H4 (cell line): ENCODE data around the gene ARHGEF1. TPM values are rescaled to one million over a fixed set of nuclear protein-coding genes. Genes with fewer than 3 reads are reported as not detected.

Experiments
- DNase-seq: peaks from one replicate; pipeline ENCODE4 v3.0.0-alpha.2; 2015; ENCODE audit warnings: low spot score
- total RNA-seq: library from RNA; depleted of rRNA; stranded (reverse); fragments of >200 nt; shearing (Covaris generic); gene quantifications from 2 replicates; pipeline ENCODE4 v1.2.3, GENCODE V29; 2014

Gene ARHGEF1
- total RNA-seq, 1 experiment from 2014 or later, result 15.9 TPM

DNA sequence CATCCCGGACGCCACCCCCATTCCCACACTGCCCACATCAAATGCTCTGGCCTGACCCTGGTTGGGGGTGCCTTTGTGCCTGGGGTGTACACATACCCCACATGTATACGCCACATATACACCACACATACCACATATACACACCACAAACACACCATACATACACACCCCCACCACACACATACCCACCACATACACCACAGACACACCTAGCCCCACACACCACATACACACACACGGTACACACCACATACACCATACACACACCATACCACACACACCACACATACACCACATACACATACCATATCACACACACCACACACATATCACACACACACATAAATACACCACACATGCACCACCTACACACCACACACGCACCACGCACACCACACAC lies 35.1 kb downstream of the ARHGEF1 start:
- no peak for DNase-seq

GRCh38 chr19:41918653-41919244 lies 35.8 kb downstream of the ARHGEF1 start:
- DNase-seq, result no peak

GRCh38 chr19:41919948-41920712 lies 37.1 kb downstream of the ARHGEF1 start:
- no peak for DNase-seq

GRCh38 chr19:41920882-41921576 lies 38.0 kb downstream of the ARHGEF1 start:
- DNase-seq, result no peak

DNA sequence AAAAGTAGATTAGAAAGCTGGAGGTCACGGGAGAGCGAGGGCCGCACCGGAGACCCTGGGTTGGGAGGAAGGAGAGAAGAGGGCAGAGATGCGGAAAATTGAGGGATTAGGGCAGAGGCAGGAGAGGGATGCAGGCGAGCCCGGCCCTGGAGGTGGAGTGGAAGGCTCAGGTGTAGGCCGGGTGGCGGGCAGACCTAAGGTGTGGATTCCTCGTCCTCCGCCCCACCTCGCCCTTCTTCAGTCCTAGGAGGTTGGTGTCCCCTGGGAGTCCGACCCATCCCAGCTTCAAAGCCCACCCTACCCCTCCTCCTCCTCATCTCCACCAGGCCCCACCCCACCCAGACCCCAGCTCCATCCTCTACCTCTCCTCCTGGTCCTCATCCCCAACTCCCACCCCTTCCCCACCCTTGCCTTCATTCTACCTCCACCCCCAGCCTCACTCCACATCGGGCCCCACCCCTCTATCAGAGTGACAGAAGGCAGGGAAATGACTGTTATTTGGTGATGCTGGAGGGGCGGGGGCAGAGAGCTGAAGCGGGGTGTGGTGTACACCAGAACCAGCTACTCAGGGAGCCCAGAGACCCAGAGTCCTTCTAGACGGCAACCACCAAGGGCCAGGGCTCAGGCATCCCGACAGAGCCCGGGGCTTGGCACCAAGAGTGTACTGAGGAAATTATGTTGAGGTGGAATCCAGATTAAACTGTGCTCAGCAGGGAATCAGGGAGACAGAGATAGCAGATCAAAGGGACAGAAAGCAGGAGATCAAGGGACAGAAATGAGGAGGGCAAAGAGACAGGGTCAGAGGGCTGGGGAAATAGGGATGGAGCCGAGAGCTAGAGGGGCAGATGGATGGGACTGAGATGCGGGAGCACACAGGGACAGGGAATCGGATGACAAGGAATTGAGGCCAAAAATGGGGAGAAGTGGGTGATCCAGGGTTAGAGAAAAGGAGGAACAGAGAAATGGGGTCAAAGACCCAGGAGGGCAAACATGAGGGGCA lies 38.9 kb downstream of the ARHGEF1 start:
- DNase-seq, result no peak

DNA sequence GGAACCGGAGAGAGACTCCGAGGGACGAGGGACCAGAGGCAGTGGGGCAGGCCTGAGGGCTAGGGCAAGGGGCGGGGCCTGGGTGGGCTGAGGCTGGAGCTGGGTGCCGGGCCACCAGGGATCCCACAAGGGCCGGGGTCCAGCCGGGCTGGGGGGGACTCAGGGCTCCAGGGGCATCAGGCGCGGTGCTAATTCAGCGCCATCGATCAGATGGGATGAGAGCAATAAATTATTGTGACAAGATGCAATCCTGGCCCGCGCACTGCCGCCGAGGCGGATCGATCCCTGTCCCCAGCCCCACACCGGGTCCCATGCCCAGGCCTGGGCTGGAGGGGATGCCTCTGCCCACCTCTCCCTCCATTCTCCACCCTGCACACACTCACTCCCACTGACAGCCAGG lies 39.6 kb downstream of the ARHGEF1 start:
- no peak for DNase-seq

DNA sequence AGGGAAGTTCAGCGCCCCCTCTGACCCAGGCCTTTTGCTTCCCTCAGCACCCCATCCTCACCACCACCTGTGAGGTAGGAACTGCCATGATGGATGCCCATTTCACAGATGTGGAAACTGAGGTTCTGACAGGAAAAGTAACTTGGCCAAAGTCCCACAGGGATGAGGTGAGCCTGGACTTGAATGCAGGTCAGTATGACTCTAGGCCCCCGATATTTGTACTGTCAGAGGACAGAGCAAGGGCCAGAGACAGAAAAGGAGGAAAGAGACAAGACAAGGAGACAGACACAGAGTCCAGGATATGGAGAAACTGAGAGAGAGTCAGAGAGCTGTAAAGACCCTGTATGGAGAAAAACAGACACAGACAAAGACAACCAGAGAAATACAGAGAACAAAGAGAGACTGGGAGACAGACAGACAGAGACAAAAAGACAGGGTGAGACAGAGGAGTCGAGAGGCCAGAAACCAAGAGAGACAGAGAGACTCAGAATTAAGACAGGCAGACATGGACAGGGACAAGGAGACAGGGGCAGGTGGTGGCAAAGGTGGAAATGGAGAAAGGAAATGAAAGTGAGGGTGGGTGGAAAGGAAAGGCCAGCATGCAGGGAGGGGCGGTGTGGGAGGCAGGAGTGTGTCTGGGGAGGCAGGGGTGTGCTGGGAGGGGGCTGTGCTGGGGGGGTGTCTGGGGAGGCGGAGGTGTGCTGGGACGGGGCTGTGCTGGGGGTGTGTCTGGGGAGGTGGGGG lies 40.2 kb downstream of the ARHGEF1 start:
- DNase-seq, result no peak

- DNase-seq, result no peak
Observed at GRCh38 chr19:41924151-41925145, 41.5 kb downstream of the ARHGEF1 start.

DNA sequence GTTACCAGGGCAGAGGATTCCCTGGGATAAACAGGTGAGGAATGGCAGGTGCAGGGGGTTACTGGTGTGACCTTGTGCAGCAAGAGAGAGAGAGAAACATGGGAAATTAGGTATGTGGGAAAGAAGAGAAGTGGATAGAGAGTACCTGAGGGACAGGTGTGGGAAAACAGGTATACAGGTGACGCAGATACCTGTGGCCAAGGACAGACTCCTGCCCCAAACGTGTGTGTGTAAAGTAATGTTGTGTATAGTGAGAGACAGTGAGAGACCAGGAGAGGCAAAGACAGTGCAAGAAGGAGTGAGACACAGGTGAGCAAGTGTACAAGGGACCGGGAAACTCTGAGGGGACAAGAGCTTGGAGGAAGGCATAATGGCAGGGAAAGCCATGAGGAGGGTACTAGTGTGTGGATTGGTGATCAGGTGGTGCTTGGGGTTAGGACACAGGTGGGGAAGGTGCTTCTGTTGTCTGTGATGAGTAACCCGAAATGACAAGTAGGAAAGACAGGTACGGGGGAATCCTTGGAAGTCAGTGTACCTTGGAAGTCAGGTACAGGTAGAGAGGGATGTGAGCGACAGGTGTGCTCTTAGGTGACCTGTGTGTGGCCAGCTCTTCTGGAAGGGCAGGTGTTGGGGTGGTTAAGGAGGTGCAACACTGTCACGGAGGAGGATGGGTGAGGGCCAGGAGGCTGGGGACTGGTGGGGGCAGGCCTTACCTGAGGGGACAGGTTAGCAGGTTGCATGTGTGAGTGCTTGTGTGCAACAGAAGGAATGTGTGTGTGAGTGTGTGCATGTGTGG lies 42.4 kb downstream of the ARHGEF1 start:
- DNase-seq, result no peak

- DNase-seq, result no peak
Observed at GRCh38 chr19:41926028-41926762, 43.2 kb downstream of the ARHGEF1 start.

- DNase-seq, result no peak
Observed at GRCh38 chr19:41926763-41927496, 43.9 kb downstream of the ARHGEF1 start.

DNA sequence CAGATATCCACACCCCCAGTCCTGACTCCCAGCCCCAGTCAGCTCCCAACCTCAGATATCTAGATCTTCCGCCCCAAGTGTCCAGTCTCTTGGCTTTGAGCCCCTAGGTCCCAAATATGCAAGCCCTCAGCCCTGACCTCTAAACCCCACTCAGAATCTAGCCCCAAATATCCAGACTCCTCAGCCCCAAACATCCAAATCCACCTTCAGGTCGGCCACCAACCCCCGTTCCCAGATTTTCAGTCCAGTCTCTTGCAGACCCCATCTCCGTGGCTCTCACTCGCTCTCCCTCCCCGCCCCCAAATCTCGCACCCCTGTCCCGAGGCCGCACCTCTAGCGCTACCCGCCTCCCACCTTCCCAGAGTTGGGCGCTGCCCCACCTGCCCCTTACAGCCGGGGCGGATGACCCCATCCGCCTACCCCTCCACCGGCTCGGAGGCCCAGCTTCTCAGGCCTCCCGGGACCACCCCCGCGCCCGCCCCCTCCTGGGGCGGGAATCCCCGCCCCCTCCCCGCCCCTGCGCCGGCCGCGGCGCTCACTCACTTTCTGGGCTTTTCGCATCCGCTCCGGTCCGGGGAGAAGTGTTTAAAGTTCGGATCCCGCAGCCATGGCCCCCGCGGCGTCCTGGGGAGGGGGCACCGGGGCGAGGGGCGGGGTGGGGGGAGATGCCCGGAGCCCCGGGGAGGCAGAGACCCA lies 44.7 kb downstream of the ARHGEF1 start:
- no peak for DNase-seq

GRCh38 chr19:41928221-41928683 lies 45.3 kb downstream of the ARHGEF1 start, which contains the start of gene ERFL:
Gene ERFL (minus strand): TSS chr19:41928449. CDS start chr19:41912919, 15,530 bp downstream.
- DNase-seq, result no peak

DNA sequence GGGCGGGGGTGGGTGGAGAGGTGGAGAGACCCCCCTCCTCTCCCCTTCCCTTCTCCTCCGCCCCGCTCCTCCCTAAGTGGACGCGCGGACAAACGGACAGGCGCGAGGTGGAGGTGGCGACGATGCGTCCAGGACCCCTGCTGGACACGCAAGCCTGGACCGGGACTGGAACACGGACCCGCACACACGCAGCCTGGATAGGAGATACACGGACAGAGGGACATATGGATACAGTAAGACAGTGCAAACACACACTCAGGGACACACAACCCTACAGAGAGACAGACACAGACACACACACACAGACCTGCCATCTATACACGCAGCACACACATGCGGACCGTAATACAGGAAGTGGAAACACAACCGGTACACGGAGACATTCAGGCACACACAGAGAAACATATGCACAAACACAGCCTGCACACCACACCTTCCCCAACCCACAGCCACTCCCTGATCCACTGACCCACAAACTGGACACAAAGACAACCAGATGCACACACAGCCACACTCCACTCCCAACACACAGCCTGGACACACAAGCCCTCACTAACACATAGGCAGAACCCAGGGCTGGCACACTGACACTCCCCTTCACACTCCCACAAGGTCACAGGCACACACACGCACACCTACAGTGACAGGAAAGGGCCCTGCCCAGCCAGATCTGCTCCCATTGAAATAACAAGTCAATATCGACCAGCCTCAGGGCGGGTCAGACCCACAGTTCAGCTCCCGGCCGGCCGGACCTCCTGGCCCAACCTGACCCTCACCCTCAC lies 46.0 kb downstream of the ARHGEF1 start:
- DNase-seq, result no peak

- DNase-seq, result no peak
Observed at GRCh38 chr19:41929536-41930071, 46.6 kb downstream of the ARHGEF1 start.
